Measurements from ENCODE around the gene LAMA2.

DNA sequence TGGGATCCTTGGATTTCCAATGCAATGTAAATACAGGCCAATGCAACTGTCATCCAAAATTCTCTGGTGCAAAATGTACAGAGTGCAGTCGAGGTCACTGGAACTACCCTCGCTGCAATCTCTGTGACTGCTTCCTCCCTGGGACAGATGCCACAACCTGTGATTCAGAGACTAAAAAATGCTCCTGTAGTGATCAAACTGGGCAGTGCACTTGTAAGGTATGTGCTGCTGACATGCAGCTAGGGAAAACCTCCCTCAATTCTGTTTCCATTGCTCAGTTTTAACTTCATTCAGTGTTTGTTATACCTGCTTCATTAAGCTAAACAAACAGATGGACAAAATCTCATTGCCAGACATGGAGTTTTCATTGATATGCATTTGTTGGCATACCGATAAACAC lies 429.9 kb downstream of the LAMA2 start:
- TF ChIP-seq, protein P1, sequence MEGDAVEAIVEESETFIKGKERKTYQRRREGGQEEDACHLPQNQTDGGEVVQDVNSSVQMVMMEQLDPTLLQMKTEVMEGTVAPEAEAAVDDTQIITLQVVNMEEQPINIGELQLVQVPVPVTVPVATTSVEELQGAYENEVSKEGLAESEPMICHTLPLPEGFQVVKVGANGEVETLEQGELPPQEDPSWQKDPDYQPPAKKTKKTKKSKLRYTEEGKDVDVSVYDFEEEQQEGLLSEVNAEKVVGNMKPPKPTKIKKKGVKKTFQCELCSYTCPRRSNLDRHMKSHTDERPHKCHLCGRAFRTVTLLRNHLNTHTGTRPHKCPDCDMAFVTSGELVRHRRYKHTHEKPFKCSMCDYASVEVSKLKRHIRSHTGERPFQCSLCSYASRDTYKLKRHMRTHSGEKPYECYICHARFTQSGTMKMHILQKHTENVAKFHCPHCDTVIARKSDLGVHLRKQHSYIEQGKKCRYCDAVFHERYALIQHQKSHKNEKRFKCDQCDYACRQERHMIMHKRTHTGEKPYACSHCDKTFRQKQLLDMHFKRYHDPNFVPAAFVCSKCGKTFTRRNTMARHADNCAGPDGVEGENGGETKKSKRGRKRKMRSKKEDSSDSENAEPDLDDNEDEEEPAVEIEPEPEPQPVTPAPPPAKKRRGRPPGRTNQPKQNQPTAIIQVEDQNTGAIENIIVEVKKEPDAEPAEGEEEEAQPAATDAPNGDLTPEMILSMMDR (IDR thresholded peaks at IDR 0.05; ENCODE audit: poor library complexity), result no peak
- TF ChIP-seq EZH2 (IDR thresholded peaks at IDR 0.05; ENCODE audit: borderline replicate concordance), result no peak
- TF ChIP-seq EZH2phosphoT487 (IDR thresholded peaks at IDR 0.05; ENCODE audit: low read depth, severe bottlenecking, unreplicated experiment), result no peak
